ENCODE measurements around the gene SEMA3B. TPM values are rescaled to one million over a fixed set of nuclear protein-coding genes. Genes with fewer than 3 reads are reported as not detected.
"Not testable (repeated sequence)": the region's sequence is repeated elsewhere in the genome, so short reads cannot be mapped to it uniquely, and the experiment has no call there.

SEMA3B gene
- polyA plus RNA-seq, 1 donor (not counting 4 experiments of a cell fraction or from before 2014, with no cell fraction given) = 0.58 TPM

DNA sequence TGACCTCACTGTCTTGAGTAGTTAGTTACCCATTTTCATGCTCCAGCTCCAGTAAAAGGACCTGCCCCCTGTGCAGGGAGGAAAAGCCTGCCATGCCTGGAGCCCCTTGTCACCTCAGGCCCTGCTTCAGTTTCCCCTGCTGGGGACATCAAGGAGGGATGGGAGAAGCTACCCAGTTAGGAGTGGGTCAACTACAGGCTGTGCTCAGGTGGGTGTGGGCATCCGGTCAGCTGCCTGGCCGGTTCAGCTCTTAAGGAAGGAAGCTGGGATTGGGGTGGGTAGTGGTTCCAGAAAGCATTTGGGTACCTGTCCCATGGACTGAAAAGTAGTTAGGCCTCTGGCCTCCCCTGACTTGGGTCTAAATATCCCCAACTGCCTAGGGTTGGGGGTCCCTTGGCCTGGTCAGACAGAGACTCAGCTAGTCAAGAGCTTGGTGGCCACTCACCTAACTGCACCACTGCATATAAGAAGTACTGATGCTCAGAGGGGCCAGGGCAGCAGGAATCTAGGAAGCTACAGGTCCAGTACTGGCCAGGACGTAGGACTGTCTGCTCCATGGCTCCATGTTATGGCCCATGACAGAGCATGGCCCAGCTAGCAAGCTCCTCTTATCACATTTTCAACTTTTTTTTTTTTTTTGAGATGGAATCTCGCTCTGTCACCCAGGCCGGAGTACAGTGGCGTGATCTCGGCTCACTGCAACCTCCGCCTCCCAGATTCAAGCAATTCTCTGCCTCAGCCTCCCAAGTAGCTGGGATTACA lies 10.5 kb downstream of the SEMA3B start:
- no peaks in the 10 kb centered on the region for H3K9me3 ChIP-seq (ENCODE audit: control insufficient read depth, low read depth, low read length)
- H3K4me3 ChIP-seq (ENCODE audit: control insufficient read depth in 2 of 3, extremely low read depth in 1 of 3, insufficient read depth in 2 of 3, low read depth in 1 of 3, low read length in 3 of 3) = no peak overlapping the region

DNA sequence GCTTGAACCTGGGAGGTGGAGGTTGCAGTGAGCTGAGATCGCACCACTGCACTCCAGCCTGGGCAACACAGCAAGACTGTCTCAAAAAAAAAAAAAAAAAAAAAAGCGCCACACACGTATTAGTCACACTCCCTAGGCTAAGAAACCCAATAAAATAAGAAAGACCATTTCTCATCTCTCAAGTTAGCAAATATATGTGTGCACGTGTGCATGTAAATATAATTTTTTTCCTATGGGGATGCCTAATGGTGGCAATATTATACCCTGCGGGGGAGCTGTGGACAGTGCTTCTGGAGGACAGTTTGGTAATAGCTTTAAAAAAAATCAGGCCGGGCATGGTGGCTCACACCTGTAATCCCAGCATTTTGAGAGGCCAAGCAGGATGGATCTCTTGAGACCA lies 15.2 kb downstream of the SEMA3B start:
- DNase-seq (ENCODE audit: low read depth, low spot score); H3K9me1 ChIP-seq (ENCODE audit: control insufficient read depth, extremely low read depth, insufficient read depth, low read length); H2AFZ ChIP-seq (ENCODE audit: control insufficient read depth, low read length); H3K4me1 ChIP-seq (ENCODE audit: control insufficient read depth, extremely low read depth, insufficient read depth, low read length); H4K20me1 ChIP-seq (ENCODE audit: control insufficient read depth, extremely low read depth, insufficient read depth, low read length); H3K79me2 ChIP-seq (ENCODE audit: control insufficient read depth, insufficient read depth, low read length); H3K27ac ChIP-seq (ENCODE audit: control insufficient read depth, insufficient read depth, low read length); H3K9me3 ChIP-seq (ENCODE audit: control insufficient read depth, low read depth, low read length); FAIRE-seq; H3K27me3 ChIP-seq (ENCODE audit: control insufficient read depth, extremely low read depth, insufficient read depth, low read length); H3K9ac ChIP-seq (ENCODE audit: control insufficient read depth, extremely low read depth, insufficient read depth, low read length); dilution Hi-C loops (cut with MboI; ENCODE audit: extremely low pct_ligation_motif_present, low sequenced_read_pairs); H3K4me3 ChIP-seq (ENCODE audit: control insufficient read depth in 2 of 3, extremely low read depth in 1 of 3, insufficient read depth in 2 of 3, low read depth in 1 of 3, low read length in 3 of 3); H3K4me2 ChIP-seq (ENCODE audit: control insufficient read depth, extremely low read depth, insufficient read depth, low read depth, low read length): not testable (repeated sequence)
- H3K36me3 ChIP-seq (ENCODE audit: control insufficient read depth in 2 of 2, extremely low read depth in 1 of 2, insufficient read depth in 2 of 2, low read length in 2 of 2) = peaks cover 26 to 28% of the 10 kb centered on the region in 2 experiments

More for the DNA sequence above, 10.5 kb downstream of the SEMA3B start:
- H3K36me3 ChIP-seq (ENCODE audit: control insufficient read depth in 2 of 2, extremely low read depth in 1 of 2, insufficient read depth in 2 of 2, low read length in 2 of 2) = no peaks in the 10 kb centered on the region
- peaks cover 25% of the 10 kb centered on the region for H3K27me3 ChIP-seq (ENCODE audit: control insufficient read depth, extremely low read depth, insufficient read depth, low read length)
- no peak overlapping the region for H2AFZ ChIP-seq (ENCODE audit: control insufficient read depth, low read length)
- no peaks in the 10 kb centered on the region for H3K79me2 ChIP-seq (ENCODE audit: control insufficient read depth, insufficient read depth, low read length)
- H3K9ac ChIP-seq (ENCODE audit: control insufficient read depth, extremely low read depth, insufficient read depth, low read length) = no peak overlapping the region
- no peak overlapping the region for H3K4me2 ChIP-seq (ENCODE audit: control insufficient read depth, extremely low read depth, insufficient read depth, low read depth, low read length)
- H4K20me1 ChIP-seq (ENCODE audit: control insufficient read depth, extremely low read depth, insufficient read depth, low read length) = no peaks in the 10 kb centered on the region
- TF ChIP-seq EZH2 (IDR thresholded peaks at IDR 0.05; ENCODE audit: low read length) = no peak
- TF ChIP-seq, protein P1, sequence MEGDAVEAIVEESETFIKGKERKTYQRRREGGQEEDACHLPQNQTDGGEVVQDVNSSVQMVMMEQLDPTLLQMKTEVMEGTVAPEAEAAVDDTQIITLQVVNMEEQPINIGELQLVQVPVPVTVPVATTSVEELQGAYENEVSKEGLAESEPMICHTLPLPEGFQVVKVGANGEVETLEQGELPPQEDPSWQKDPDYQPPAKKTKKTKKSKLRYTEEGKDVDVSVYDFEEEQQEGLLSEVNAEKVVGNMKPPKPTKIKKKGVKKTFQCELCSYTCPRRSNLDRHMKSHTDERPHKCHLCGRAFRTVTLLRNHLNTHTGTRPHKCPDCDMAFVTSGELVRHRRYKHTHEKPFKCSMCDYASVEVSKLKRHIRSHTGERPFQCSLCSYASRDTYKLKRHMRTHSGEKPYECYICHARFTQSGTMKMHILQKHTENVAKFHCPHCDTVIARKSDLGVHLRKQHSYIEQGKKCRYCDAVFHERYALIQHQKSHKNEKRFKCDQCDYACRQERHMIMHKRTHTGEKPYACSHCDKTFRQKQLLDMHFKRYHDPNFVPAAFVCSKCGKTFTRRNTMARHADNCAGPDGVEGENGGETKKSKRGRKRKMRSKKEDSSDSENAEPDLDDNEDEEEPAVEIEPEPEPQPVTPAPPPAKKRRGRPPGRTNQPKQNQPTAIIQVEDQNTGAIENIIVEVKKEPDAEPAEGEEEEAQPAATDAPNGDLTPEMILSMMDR (optimal IDR thresholded peaks at IDR 0.05 in 1 of 3, IDR thresholded peaks at IDR 0.05 in 1 of 3, conservative IDR thresholded peaks at IDR 0.05 in 1 of 3; ENCODE audit: extremely low read depth in 1 of 3, insufficient read depth in 2 of 3, low read length in 3 of 3) = no peak
- DNase-seq (ENCODE audit: low read depth, low spot score) = no peak
- H3K4me1 ChIP-seq (ENCODE audit: control insufficient read depth, extremely low read depth, insufficient read depth, low read length) = no peaks in the 10 kb centered on the region
- FAIRE-seq = no peak
- no peaks in the 10 kb centered on the region for H3K9me1 ChIP-seq (ENCODE audit: control insufficient read depth, extremely low read depth, insufficient read depth, low read length)
- dilution Hi-C loops (cut with MboI; ENCODE audit: extremely low pct_ligation_motif_present, low sequenced_read_pairs) = no loop called here
- no peak overlapping the region for H3K27ac ChIP-seq (ENCODE audit: control insufficient read depth, insufficient read depth, low read length)

Measured in keratinocyte (primary cell).